Nasal cavity respiratory epithelium epithelial cell of viscerocranial mucosa (primary cell): ENCODE measurements around the gene DUSP12. TPM values are rescaled to one million over a fixed set of nuclear protein-coding genes. Genes with fewer than 3 reads are reported as not detected.

Experiments
- total RNA-seq: library from RNA; depleted of rRNA; stranded (reverse); fragments of >200 nt; gene quantifications from 2 replicates; pipeline ENCODE4 v1.2.3, GENCODE V29; 2014

Gene DUSP12
- 41.6 and 50.9 TPM in 2 replicates for total RNA-seq

GRCh38 chr1:161749509-161750407 lies at the start of gene DUSP12:
DUSP12 (plus strand) TSS chr1:161749786; CDS start chr1:161749802, 16 bp downstream.

GRCh38 chr1:161706482-161707347 lies 42.9 kb upstream of the DUSP12 start, which contains the start of gene FCRLA:
FCRLA (plus strand) TSS chr1:161707229; CDS start chr1:161707265, 36 bp downstream.

GRCh38 chr1:161720956-161721737 lies 28.4 kb upstream of the DUSP12 start, which contains the start of gene FCRLB:
FCRLB (plus strand) TSS chr1:161721544; CDS start chr1:161722673, 1,129 bp downstream.

GRCh38 chr1:161766102-161766981 lies 16.8 kb downstream of the DUSP12 start, which contains the start of gene ATF6:
ATF6 (plus strand) TSS chr1:161766320; CDS start chr1:161766361, 41 bp downstream.

Other genes starting within 250 kb of the DUSP12 start
- gene FCGR2A, start 244.3 kb upstream of the DUSP12 start, total RNA-seq: not detected in 2 replicates
- gene HSPA6, start 225.2 kb upstream of the DUSP12 start, total RNA-seq: 1.0 and 1.2 TPM in 2 replicates
- not detected in 2 replicates for gene FCGR3A, start 200.0 kb upstream of the DUSP12 start, total RNA-seq
- not detected in 2 replicates for gene FCGR3B, start 118.6 kb upstream of the DUSP12 start, total RNA-seq
- gene FCGR2B, start 86.6 kb upstream of the DUSP12 start, total RNA-seq: not detected in 2 replicates
- gene FCRLA, start 42.6 kb upstream of the DUSP12 start, total RNA-seq: under 0.01 and 0.28 TPM in 2 replicates
- 0.85 and 1.0 TPM in 2 replicates for gene FCRLB, start 28.2 kb upstream of the DUSP12 start, total RNA-seq
- gene ATF6, start 16.5 kb downstream of the DUSP12 start, total RNA-seq: 33.8 and 39.3 TPM in 2 replicates